GM23338 (cell line): ENCODE measurements around the gene GABARAPL1. TPM values are rescaled to one million over a fixed set of nuclear protein-coding genes. Genes with fewer than 3 reads are reported as not detected.

Experiments
- ATAC-seq: fragments of 200-7000 bp; cut with Tn5 transposase; 3 replicates; pipeline ENCODE4 v1.9.1; 2020
- DNase-seq: peaks from one replicate; pipeline ENCODE4 v3.0.0-alpha.2; 2015; ENCODE audit warnings: low spot score
- H2AFZ ChIP-seq: fragments of 200-600 bp; sonication (generic); 2 replicates; pipeline ENCODE4 v1.8.0; 2016; ENCODE audit warnings: antibody characterized with exemption, mild to moderate bottlenecking, moderate library complexity
- H3F3A ChIP-seq: fragments of 200-600 bp; sonication (generic); replicated peaks from 2 replicates; pipeline ENCODE4 v1.8.0; 2017; ENCODE audit warnings: antibody characterized with exemption, mixed run types, low read depth
- H3K27ac ChIP-seq: fragments of 200-600 bp; sonication (generic); 2 replicates; pipeline ENCODE4 v1.6.1; 2016; ENCODE audit warnings: low read depth
- H3K27me3 ChIP-seq: fragments of 200-600 bp; sonication (generic); 2 replicates; pipeline ENCODE4 v1.8.0; 2016; ENCODE audit warnings: mild to moderate bottlenecking, mixed run types, moderate library complexity; ENCODE audit not compliant: insufficient read depth
- H3K36me3 ChIP-seq: fragments of 200-600 bp; sonication (generic); 2 replicates; pipeline ENCODE4 v1.8.0; 2016; ENCODE audit warnings: mild to moderate bottlenecking; ENCODE audit not compliant: insufficient read depth
- H3K4me1 ChIP-seq: fragments of 200-600 bp; sonication (generic); 2 replicates; pipeline ENCODE4 v1.8.0; 2016; ENCODE audit warnings: mild to moderate bottlenecking, moderate library complexity; ENCODE audit not compliant: insufficient read depth
- H3K4me2 ChIP-seq: fragments of 200-600 bp; sonication (generic); 2 replicates; pipeline ENCODE4 v1.7.1; 2017; ENCODE audit warnings: mixed run types
- H3K4me3 ChIP-seq: fragments of 200-600 bp; sonication (generic); 2 replicates; pipeline ENCODE4 v1.6.1; 2016; ENCODE audit warnings: mixed run types
- H3K79me2 ChIP-seq: fragments of 200-600 bp; sonication (generic); replicated peaks from 2 replicates; pipeline ENCODE4 v1.8.0; 2017; ENCODE audit warnings: mild to moderate bottlenecking; ENCODE audit not compliant: insufficient read depth
- H3K9me2 ChIP-seq: fragments of 200-600 bp; sonication (generic); 2 replicates; pipeline ENCODE4 v1.8.0; 2017; ENCODE audit not compliant: insufficient read depth
- H4K20me1 ChIP-seq: fragments of 200-600 bp; sonication (generic); replicated peaks from 2 replicates; pipeline ENCODE4 v1.8.0; 2017; ENCODE audit warnings: mild to moderate bottlenecking; ENCODE audit not compliant: insufficient read depth
- H3K27ac Mint-ChIP-seq: 2 replicates; pipeline ENCODE4 v1.8.0; 2020; ENCODE audit warnings: inconsistent platforms, mild to moderate bottlenecking, moderate library complexity, mixed read lengths
- H3K27me3 Mint-ChIP-seq: 3 replicates; pipeline ENCODE4 v1.8.0; 2022; ENCODE audit warnings: low read depth, mild to moderate bottlenecking, moderate library complexity, mixed read lengths, inconsistent platforms; ENCODE audit not compliant: insufficient read depth, poor library complexity
- H3K36me3 Mint-ChIP-seq: 3 replicates; pipeline ENCODE4 v1.8.0; 2021; ENCODE audit warnings: low read depth, mild to moderate bottlenecking, inconsistent platforms, moderate library complexity, mixed read lengths
- H3K4me1 Mint-ChIP-seq: 3 replicates; pipeline ENCODE4 v1.8.0; 2020; ENCODE audit warnings: mild to moderate bottlenecking, inconsistent platforms, mixed read lengths
- H3K4me3 Mint-ChIP-seq: 3 replicates; pipeline ENCODE4 v1.8.0; 2021; ENCODE audit warnings: moderate library complexity, mild to moderate bottlenecking, inconsistent platforms, mixed read lengths
- H3K9me3 Mint-ChIP-seq: 3 replicates; pipeline ENCODE4 v1.8.0; 2020; ENCODE audit warnings: moderate library complexity, mild to moderate bottlenecking, inconsistent platforms, mixed read lengths
- CREB1 ChIP-seq: fragments of 250-450 bp; sonication (Bioruptor Pico); IDR thresholded peaks from 2 replicates; pipeline ENCODE4 v1.5.0; 2020; ENCODE audit warnings: low read depth, mild to moderate bottlenecking, moderate library complexity
- EZH2 ChIP-seq: fragments of 200-600 bp; sonication (generic); IDR thresholded peaks from one replicate; pipeline ENCODE4 v1.8.0; 2017; ENCODE audit warnings: antibody characterized with exemption, mild to moderate bottlenecking, low read depth; ENCODE audit not compliant: unreplicated experiment
- EZH2phosphoT487 ChIP-seq: fragments of 200-600 bp; sonication (generic); IDR thresholded peaks from one replicate; pipeline ENCODE4 v1.8.1; 2018; ENCODE audit warnings: antibody characterized with exemption; ENCODE audit not compliant: unreplicated experiment
- JUNB ChIP-seq: IDR thresholded peaks from one replicate; pipeline ENCODE4 v1.6.1; 2016; ENCODE audit warnings: antibody characterized with exemption; ENCODE audit not compliant: unreplicated experiment
- NANOG ChIP-seq: IDR thresholded peaks from 2 replicates; pipeline ENCODE4 v1.6.1; 2016; ENCODE audit warnings: antibody characterized with exemption, borderline replicate concordance
- POLR2AphosphoS5 ChIP-seq: IDR thresholded peaks from 2 replicates; pipeline ENCODE4 v1.6.1; 2016; ENCODE audit warnings: antibody characterized with exemption, low read depth
- REST ChIP-seq: IDR thresholded peaks from one replicate; pipeline ENCODE4 v1.6.1; 2018; ENCODE audit warnings: antibody characterized with exemption; ENCODE audit not compliant: unreplicated experiment
- STAT1 ChIP-seq: IDR thresholded peaks from one replicate; pipeline ENCODE4 v1.6.1; 2016; ENCODE audit warnings: antibody characterized with exemption; ENCODE audit not compliant: unreplicated experiment
- ZNF114 ChIP-seq: fragments of 250-450 bp; sonication (Bioruptor Pico); IDR thresholded peaks from 2 replicates; pipeline ENCODE4 v1.5.0; 2020; ENCODE audit warnings: mild to moderate bottlenecking, moderate library complexity
- ZNF331 ChIP-seq: fragments of 250-450 bp; sonication (Bioruptor Pico); IDR thresholded peaks from 2 replicates; pipeline ENCODE4 v1.5.0; 2020; ENCODE audit warnings: low read depth, mild to moderate bottlenecking, moderate library complexity
- polyA plus RNA-seq: library from polyadenylated mRNA; unstranded; fragments of >200 nt; fragmentation: Nextera tagmentation; extraction: Ambion mirVana; gene quantifications from 2 replicates; pipeline ENCODE4 v1.2.1, GENCODE V29; 2016
- total RNA-seq: library from RNA; depleted of rRNA; stranded (reverse); fragments of >200 nt; shearing (Covaris generic); gene quantifications from 2 replicates; pipeline ENCODE4 v1.2.3, GENCODE V29; 2014
- TF ChIP-seq, protein P1 (sequence below): fragments of 250-450 bp; sonication (Bioruptor Pico); IDR thresholded peaks from 2 replicates; pipeline ENCODE4 v1.5.0; 2020; ENCODE audit warnings: mild to moderate bottlenecking, moderate library complexity

The GABARAPL1 gene
- total and polyA plus RNA-seq, 2 experiments from 2014 or later, result 35.7 to 77.8 TPM

GRCh38 chr12:10167599-10167998, 45.1 kb upstream of the GABARAPL1 start:
- Histone ChIP-seq H3K4me3 (no peak overlapping the region), H3K4me2 (no peak overlapping the region), H2AFZ (peak overlapping the region; percentile 38; the same call in 1 of the 2 replicates), H3K4me1 (no peaks in the 10 kb centered on the region), H3K36me3 (no peaks in the 10 kb centered on the region), H3K79me2 (no peaks in the 10 kb centered on the region), H3K27ac (no peak overlapping the region), H4K20me1 (no peaks in the 10 kb centered on the region), H3K9me2 (no peaks in the 10 kb centered on the region), H3K27me3 (no peaks in the 10 kb centered on the region), H3F3A (no peaks in the 10 kb centered on the region)
- no peak for ATAC-seq
- Mint-ChIP-seq H3K27ac (no peak overlapping the region), H3K4me1 (no peaks in the 10 kb centered on the region; the same call in 2 of the 3 replicates), H3K4me3 (no peak overlapping the region), H3K27me3 (no peaks in the 10 kb centered on the region), H3K9me3 (no peaks in the 10 kb centered on the region), H3K36me3 (no peaks in the 10 kb centered on the region)
- DNase-seq, result no peak
- TF ChIP-seq JUNB (no peak), ZNF114 (no peak), EZH2phosphoT487 (no peak), ZNF331 (CRISPR knock-in tag) (no peak), REST (no peak), POLR2AphosphoS5 (no peak), NANOG (no peak), CREB1 (CRISPR knock-in tag) (no peak), EZH2 (no peak), STAT1 (no peak)
- TF ChIP-seq, protein P1, sequence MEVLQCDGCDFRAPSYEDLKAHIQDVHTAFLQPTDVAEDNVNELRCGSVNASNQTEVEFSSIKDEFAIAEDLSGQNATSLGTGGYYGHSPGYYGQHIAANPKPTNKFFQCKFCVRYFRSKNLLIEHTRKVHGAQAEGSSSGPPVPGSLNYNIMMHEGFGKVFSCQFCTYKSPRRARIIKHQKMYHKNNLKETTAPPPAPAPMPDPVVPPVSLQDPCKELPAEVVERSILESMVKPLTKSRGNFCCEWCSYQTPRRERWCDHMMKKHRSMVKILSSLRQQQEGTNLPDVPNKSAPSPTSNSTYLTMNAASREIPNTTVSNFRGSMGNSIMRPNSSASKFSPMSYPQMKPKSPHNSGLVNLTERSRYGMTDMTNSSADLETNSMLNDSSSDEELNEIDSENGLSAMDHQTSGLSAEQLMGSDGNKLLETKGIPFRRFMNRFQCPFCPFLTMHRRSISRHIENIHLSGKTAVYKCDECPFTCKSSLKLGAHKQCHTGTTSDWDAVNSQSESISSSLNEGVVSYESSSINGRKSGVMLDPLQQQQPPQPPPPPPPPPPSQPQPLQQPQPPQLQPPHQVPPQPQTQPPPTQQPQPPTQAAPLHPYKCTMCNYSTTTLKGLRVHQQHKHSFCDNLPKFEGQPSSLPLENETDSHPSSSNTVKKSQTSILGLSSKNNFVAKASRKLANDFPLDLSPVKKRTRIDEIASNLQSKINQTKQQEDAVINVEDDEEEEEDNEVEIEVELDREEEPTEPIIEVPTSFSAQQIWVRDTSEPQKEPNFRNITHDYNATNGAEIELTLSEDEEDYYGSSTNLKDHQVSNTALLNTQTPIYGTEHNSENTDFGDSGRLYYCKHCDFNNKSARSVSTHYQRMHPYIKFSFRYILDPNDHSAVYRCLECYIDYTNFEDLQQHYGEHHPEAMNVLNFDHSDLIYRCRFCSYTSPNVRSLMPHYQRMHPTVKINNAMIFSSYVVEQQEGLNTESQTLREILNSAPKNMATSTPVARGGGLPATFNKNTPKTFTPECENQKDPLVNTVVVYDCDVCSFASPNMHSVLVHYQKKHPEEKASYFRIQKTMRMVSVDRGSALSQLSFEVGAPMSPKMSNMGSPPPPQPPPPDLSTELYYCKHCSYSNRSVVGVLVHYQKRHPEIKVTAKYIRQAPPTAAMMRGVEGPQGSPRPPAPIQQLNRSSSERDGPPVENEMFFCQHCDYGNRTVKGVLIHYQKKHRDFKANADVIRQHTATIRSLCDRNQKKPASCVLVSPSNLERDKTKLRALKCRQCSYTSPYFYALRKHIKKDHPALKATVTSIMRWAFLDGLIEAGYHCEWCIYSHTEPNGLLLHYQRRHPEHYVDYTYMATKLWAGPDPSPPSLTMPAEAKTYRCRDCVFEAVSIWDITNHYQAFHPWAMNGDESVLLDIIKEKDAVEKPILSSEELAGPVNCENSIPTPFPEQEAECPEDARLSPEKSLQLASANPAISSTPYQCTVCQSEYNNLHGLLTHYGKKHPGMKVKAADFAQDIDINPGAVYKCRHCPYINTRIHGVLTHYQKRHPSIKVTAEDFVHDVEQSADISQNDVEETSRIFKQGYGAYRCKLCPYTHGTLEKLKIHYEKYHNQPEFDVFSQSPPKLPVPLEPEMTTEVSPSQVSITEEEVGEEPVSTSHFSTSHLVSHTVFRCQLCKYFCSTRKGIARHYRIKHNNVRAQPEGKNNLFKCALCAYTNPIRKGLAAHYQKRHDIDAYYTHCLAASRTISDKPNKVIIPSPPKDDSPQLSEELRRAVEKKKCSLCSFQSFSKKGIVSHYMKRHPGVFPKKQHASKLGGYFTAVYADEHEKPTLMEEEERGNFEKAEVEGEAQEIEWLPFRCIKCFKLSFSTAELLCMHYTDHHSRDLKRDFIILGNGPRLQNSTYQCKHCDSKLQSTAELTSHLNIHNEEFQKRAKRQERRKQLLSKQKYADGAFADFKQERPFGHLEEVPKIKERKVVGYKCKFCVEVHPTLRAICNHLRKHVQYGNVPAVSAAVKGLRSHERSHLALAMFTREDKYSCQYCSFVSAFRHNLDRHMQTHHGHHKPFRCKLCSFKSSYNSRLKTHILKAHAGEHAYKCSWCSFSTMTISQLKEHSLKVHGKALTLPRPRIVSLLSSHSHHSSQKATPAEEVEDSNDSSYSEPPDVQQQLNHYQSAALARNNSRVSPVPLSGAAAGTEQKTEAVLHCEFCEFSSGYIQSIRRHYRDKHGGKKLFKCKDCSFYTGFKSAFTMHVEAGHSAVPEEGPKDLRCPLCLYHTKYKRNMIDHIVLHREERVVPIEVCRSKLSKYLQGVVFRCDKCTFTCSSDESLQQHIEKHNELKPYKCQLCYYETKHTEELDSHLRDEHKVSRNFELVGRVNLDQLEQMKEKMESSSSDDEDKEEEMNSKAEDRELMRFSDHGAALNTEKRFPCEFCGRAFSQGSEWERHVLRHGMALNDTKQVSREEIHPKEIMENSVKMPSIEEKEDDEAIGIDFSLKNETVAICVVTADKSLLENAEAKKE, result no peak
